K562 (cell line): ENCODE measurements around the gene PLXND1. TPM values are rescaled to one million over a fixed set of nuclear protein-coding genes. Genes with fewer than 3 reads are reported as not detected.

Source experiments
- BRF1 ChIP-seq: IDR thresholded peaks from 3 replicates; pipeline ENCODE4 v1.6.1; 2011; ENCODE audit warnings: borderline replicate concordance, mild to moderate bottlenecking; ENCODE audit not compliant: insufficient read length; ENCODE audit errors: extremely low read depth
- E2F6 ChIP-seq, 2 experiments: IDR thresholded peaks; 2 replicates each; pipeline ENCODE4 v1.6.1; 2011; ENCODE audit warnings: borderline replicate concordance in 1 of 2, control low read depth in 1 of 2, low read depth in 1 of 2, low read length in 1 of 2, mild to moderate bottlenecking in 1 of 2, mixed read lengths in 1 of 2, moderate library complexity in 1 of 2; ENCODE audit not compliant: insufficient read depth in 1 of 2, insufficient read length in 1 of 2, poor library complexity in 1 of 2, severe bottlenecking in 1 of 2; ENCODE audit errors: extremely low read depth in 1 of 2
- EP300 ChIP-seq: IDR thresholded peaks from 2 replicates; pipeline ENCODE4 v1.6.1; 2012; ENCODE audit warnings: low read length, improper control_type of control experiment
- GABPA ChIP-seq: fragments of 200-800 bp; sonication (Bioruptor generic); conservative IDR thresholded peaks from 2 replicates; pipeline ENCODE4 v1.6.1; 2016; ENCODE audit warnings: low read depth, missing genetic modification characterization, missing compliant biosample characterization
- GABPB1 ChIP-seq: sonication (generic); formaldehyde crosslinking; IDR thresholded peaks from 2 replicates; pipeline ENCODE4 v1.8.0; 2022; ENCODE audit warnings: mild to moderate bottlenecking, missing genetic modification reagents
- MAFF ChIP-seq: IDR thresholded peaks from 2 replicates; pipeline ENCODE4 v1.6.1; 2012; ENCODE audit warnings: low read length, improper control_type of control experiment
- NCOR1 ChIP-seq: fragments of 450-650 bp; IDR thresholded peaks from 2 replicates; pipeline ENCODE4 v1.6.1; 2016; ENCODE audit warnings: mild to moderate bottlenecking, moderate library complexity
- NELFE ChIP-seq: IDR thresholded peaks from 2 replicates; pipeline ENCODE4 v1.6.1; 2011; ENCODE audit warnings: mild to moderate bottlenecking; ENCODE audit not compliant: insufficient read depth, insufficient read length
- NFYB ChIP-seq: IDR thresholded peaks from 2 replicates; pipeline ENCODE4 v1.6.1; 2011; ENCODE audit warnings: mild to moderate bottlenecking, moderate library complexity; ENCODE audit not compliant: insufficient read length; ENCODE audit errors: extremely low read depth
- POLR2AphosphoS2 ChIP-seq: IDR thresholded peaks from 2 replicates; pipeline ENCODE4 v1.6.1; 2012; ENCODE audit warnings: low read length, improper control_type of control experiment
- SMARCA5 ChIP-seq: fragments of 450-650 bp; IDR thresholded peaks from 2 replicates; pipeline ENCODE4 v1.6.1; 2016
- TFE3 ChIP-seq: fragments of 450-650 bp; formaldehyde crosslinking; IDR thresholded peaks from 2 replicates; pipeline ENCODE4 v1.4.0; 2020; ENCODE audit warnings: mild to moderate bottlenecking, mixed read lengths
- ZBTB11 ChIP-seq, 3 experiments: fragments of 200-800 bp in 1 of 3; fragments of 250-450 bp in 1 of 3; fragments of 450-650 bp in 1 of 3; sonication (Bioruptor Pico) in 1 of 3; sonication (Bioruptor generic) in 1 of 3; formaldehyde crosslinking in 1 of 3; IDR thresholded peaks; 2 replicates each; pipeline versions ENCODE4 v1.6.1 to v1.8.0; 2016 to 2022; ENCODE audit warnings: mild to moderate bottlenecking in 2 of 3, missing genetic modification characterization in 2 of 3, missing compliant biosample characterization in 1 of 3, moderate library complexity in 1 of 3
- ZFX ChIP-seq: sonication (generic); formaldehyde crosslinking; IDR thresholded peaks from 2 replicates; pipeline ENCODE4 v1.8.0; 2022; ENCODE audit warnings: mild to moderate bottlenecking, missing genetic modification reagents, moderate library complexity
- ZNF586 ChIP-seq: fragments of 450-650 bp; formaldehyde crosslinking; conservative IDR thresholded peaks from 2 replicates; pipeline ENCODE4 v1.4.0; 2020; ENCODE audit warnings: mild to moderate bottlenecking, moderate library complexity
- polyA plus RNA-seq, 8 experiments: library from polyadenylated mRNA; depleted of rRNA in 4 of 8; stranded (reverse) in 5 of 8; unstranded in 3 of 8; fragments of >200 nt; fragmentation: Nextera tagmentation in 2 of 8; fragmentation: Illumina TruSeq in 1 of 8; extraction: Ambion mirVana in 2 of 8; extraction: Trizol in 1 of 8; gene quantifications; 2 replicates each; pipeline versions ENCODE4 v1.2.1 to v1.2.3, GENCODE V29; 2011 to 2014; ENCODE audit warnings: inconsistent platforms in 1 of 8, missing spikeins in 1 of 8
- total RNA-seq, 7 experiments: library from RNA; depleted of rRNA in 6 of 7; stranded (reverse); fragments of >200 nt in 6 of 7; fragmentation: Illumina TruSeq in 2 of 7; extraction: Trizol in 2 of 7; gene quantifications; 2 replicates each; pipeline versions ENCODE4 v1.2.1 to v1.2.3, GENCODE V29; 2011 to 2021; ENCODE audit warnings: low replicate concordance in 1 of 7
- TF ChIP-seq, protein P1 (sequence below): fragments of 450-650 bp; formaldehyde crosslinking; conservative IDR thresholded peaks from 2 replicates; pipeline ENCODE4 v1.4.0; 2022; ENCODE audit warnings: mild to moderate bottlenecking, missing genetic modification characterization
- TF ChIP-seq, protein P2 (sequence below): fragments of 450-650 bp; IDR thresholded peaks from 2 replicates; pipeline ENCODE4 v1.6.1; 2016; ENCODE audit warnings: low read depth, mild to moderate bottlenecking, moderate library complexity

The PLXND1 gene
- total and polyA plus RNA-seq, 9 of the 15 experiments (the other 6 are each of a cell fraction or from before 2014, with no cell fraction given) = 0.34 to 28.8 (median 14.0) TPM

- no peak for TF ChIP-seq ZBTB11 (CRISPR knock-in tag; IDR thresholded peaks at IDR 0.05)
- no peak for TF ChIP-seq MAFF
- no peak for TF ChIP-seq NFYB
- TF ChIP-seq EP300 = no peak
- no peak for TF ChIP-seq BRF1
- peak; percentile 59 for TF ChIP-seq ZFX (CRISPR knock-in tag)
- TF ChIP-seq TFE3 (CRISPR knock-in tag) = no peak
- TF ChIP-seq GABPA (tag) = no peak
- TF ChIP-seq, protein P1, sequence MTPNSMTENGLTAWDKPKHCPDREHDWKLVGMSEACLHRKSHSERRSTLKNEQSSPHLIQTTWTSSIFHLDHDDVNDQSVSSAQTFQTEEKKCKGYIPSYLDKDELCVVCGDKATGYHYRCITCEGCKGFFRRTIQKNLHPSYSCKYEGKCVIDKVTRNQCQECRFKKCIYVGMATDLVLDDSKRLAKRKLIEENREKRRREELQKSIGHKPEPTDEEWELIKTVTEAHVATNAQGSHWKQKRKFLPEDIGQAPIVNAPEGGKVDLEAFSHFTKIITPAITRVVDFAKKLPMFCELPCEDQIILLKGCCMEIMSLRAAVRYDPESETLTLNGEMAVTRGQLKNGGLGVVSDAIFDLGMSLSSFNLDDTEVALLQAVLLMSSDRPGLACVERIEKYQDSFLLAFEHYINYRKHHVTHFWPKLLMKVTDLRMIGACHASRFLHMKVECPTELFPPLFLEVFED (CRISPR knock-in tag) = no peak
- no peak for TF ChIP-seq NCOR1
- TF ChIP-seq POLR2AphosphoS2 = no peak
- TF ChIP-seq, protein P2, sequence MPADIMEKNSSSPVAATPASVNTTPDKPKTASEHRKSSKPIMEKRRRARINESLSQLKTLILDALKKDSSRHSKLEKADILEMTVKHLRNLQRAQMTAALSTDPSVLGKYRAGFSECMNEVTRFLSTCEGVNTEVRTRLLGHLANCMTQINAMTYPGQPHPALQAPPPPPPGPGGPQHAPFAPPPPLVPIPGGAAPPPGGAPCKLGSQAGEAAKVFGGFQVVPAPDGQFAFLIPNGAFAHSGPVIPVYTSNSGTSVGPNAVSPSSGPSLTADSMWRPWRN = no peak
- TF ChIP-seq SMARCA5 = no peak
- TF ChIP-seq NELFE = no peak
- TF ChIP-seq GABPB1 = peak; percentile 58; the same call in 1 of the 2 replicates
- TF ChIP-seq ZNF586 (CRISPR knock-in tag) = no peak
- peak in 1 of 2 experiments; percentile 50 for TF ChIP-seq E2F6 (IDR thresholded peaks at IDR 0.05; ENCODE audit: borderline replicate concordance in 1 of 2, extremely low read depth in 1 of 2, insufficient read depth in 1 of 2, insufficient read length in 1 of 2, low read depth in 1 of 2, low read length in 1 of 2, poor library complexity in 1 of 2, severe bottlenecking in 1 of 2)
Measured at GRCh38 chr3:129605922-129606635, 397 bp downstream of the PLXND1 start (continued).
